Measurements from ENCODE around the gene IPPK. TPM values are rescaled to one million over a fixed set of nuclear protein-coding genes. Genes with fewer than 3 reads are reported as not detected.
A peak's percentile ranks its signal among the peaks of the same experiment; 100 is the strongest.

Gene IPPK
- total RNA-seq, 1 donor from 2014 or later: 10.1 TPM

GRCh38 chr9:92634712-92635605, 35.0 kb downstream of the IPPK start:
- Mint-ChIP-seq H3K36me3 (ENCODE audit: low read depth, unreplicated experiment) (peaks cover 39% of the 10 kb centered on the region), H3K27ac (ENCODE audit: unreplicated experiment) (no peak overlapping the region), H3K9me3 (ENCODE audit: unreplicated experiment) (no peaks in the 10 kb centered on the region), H3K27me3 (ENCODE audit: unreplicated experiment) (peaks cover 1% of the 10 kb centered on the region), H3K4me1 (ENCODE audit: unreplicated experiment) (peaks cover 2% of the 10 kb centered on the region), H3K4me3 (ENCODE audit: unreplicated experiment) (peak overlapping the region; percentile 67)
- DNase-seq (ENCODE audit: low spot score): peak; percentile 89
- TF ChIP-seq CTCF (IDR thresholded peaks at IDR 0.05; ENCODE audit: unreplicated experiment): peak; percentile 84

DNA sequence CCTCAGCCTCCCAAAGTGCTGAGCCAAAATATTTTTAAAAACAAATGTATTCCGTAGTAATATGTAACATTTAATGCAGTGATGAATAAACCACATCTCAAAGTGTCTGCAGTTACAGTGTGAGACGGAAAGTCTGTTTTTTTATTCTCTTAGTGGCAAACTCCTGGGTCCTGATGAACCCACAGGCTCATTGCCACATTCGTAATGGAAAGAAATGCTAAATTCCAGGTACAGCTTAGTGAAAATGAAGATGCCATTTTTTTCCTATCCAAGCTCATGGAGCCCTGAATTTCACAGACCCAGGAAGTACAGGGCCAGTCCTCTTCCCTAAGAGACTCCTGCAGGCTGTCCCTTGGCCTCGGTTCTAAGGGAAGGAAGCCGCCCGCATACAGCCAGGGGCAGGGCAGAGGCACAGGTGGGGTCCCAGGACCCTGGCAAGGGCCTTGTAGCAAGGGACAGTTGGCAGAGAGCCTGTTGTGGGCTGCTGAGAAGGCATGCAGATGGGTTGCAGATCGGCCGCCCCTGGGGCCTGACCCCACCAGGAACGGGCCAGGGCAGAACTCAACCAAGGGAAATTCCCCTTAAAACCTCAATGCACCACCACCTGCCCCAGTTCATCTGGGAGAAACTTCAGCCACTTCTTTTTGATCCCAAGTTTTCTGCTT, 36.2 kb downstream of the IPPK start:
- peaks cover 39% of the 10 kb centered on the region for H3K36me3 Mint-ChIP-seq (ENCODE audit: low read depth, unreplicated experiment)
- H3K4me1 Mint-ChIP-seq (ENCODE audit: unreplicated experiment): peaks cover 2% of the 10 kb centered on the region
- TF ChIP-seq CTCF (IDR thresholded peaks at IDR 0.05; ENCODE audit: unreplicated experiment): no peak
- no peak for DNase-seq (ENCODE audit: low spot score)
- no peak overlapping the region for H3K4me3 Mint-ChIP-seq (ENCODE audit: unreplicated experiment)
- no peak overlapping the region for H3K27ac Mint-ChIP-seq (ENCODE audit: unreplicated experiment)
- H3K27me3 Mint-ChIP-seq (ENCODE audit: unreplicated experiment): peaks cover 1% of the 10 kb centered on the region
- H3K9me3 Mint-ChIP-seq (ENCODE audit: unreplicated experiment): no peaks in the 10 kb centered on the region

- no peak for DNase-seq (ENCODE audit: low spot score)
- H3K4me3 Mint-ChIP-seq (ENCODE audit: unreplicated experiment): no peak overlapping the region
- no peak for TF ChIP-seq CTCF (IDR thresholded peaks at IDR 0.05; ENCODE audit: unreplicated experiment)
- no peaks in the 10 kb centered on the region for H3K9me3 Mint-ChIP-seq (ENCODE audit: unreplicated experiment)
- H3K4me1 Mint-ChIP-seq (ENCODE audit: unreplicated experiment): peaks cover 2% of the 10 kb centered on the region
- peaks cover 33% of the 10 kb centered on the region for H3K36me3 Mint-ChIP-seq (ENCODE audit: low read depth, unreplicated experiment)
- peaks cover 1% of the 10 kb centered on the region for H3K27me3 Mint-ChIP-seq (ENCODE audit: unreplicated experiment)
- H3K27ac Mint-ChIP-seq (ENCODE audit: unreplicated experiment): no peak overlapping the region
These were observed 37.3 kb downstream of the IPPK start for GRCh38 chr9:92632641-92633040.

DNA sequence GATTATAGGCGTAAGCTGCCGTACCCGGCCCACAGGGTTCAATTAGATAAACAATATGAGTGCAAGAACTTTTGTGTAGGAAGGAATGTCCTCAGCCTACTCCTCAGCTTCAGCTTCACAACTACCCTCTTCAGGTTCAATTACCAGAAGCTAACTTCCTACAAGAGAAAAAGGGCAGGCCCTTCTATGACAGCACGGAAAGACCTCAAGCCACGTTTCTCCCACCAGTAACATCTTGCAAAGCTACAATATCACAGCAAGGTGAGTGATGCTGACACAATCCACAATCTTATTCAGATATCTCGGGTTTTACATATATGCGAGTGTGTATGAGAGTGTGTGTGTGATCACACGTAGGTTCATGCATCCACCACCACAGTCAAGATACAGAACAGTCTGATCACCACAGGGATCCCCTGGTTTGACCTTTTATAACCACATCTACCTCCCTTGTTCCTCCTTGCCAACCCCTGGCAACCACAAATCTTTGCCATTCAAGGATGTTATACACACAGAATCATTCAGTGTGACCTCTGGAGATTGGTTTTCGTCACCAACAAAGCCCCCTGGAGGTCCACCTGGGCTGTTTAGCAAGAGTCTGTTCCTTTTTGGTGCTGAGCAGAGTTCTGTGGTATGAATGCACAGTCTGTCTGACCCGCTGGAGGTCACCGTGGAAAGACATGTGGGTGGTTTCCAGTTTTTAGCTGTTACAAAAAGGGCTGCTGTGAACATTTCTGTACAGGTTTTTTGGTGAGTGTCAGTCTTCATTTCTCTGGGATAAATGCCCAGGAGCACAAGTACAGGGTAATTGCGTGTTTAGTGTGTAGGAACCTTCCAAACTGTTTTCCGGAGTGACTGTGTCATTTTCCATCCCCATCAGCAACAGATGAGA, 38.2 kb downstream of the IPPK start:
- no peak for DNase-seq (ENCODE audit: low spot score)
- TF ChIP-seq CTCF (IDR thresholded peaks at IDR 0.05; ENCODE audit: unreplicated experiment): no peak
- Mint-ChIP-seq H3K36me3 (ENCODE audit: low read depth, unreplicated experiment) (peaks cover 28% of the 10 kb centered on the region), H3K4me3 (ENCODE audit: unreplicated experiment) (no peak overlapping the region), H3K9me3 (ENCODE audit: unreplicated experiment) (no peaks in the 10 kb centered on the region), H3K4me1 (ENCODE audit: unreplicated experiment) (peaks cover 2% of the 10 kb centered on the region), H3K27me3 (ENCODE audit: unreplicated experiment) (peaks cover 1% of the 10 kb centered on the region), H3K27ac (ENCODE audit: unreplicated experiment) (no peak overlapping the region)

All from endothelial cell (in vitro differentiated cells).